NK-92 treated with Interleukin-12 subunit alpha and Interleukin-12 subunit beta, amount 100 ng/mL, for 24 hours (cell line): ENCODE data around the gene SPINK9.
"Not testable (repeated sequence)": the region's sequence is repeated elsewhere in the genome, so short reads cannot be mapped to it uniquely, and the experiment has no call there.

ENCODE experiments used
- DNase-seq: peaks from one replicate; lab custom pipeline; 2025; lab: John Stamatoyannopoulos, UW

Gene SPINK9

GRCh38 chr5:148335259-148335658 lies at the start of gene SPINK9:
Gene SPINK9, plus strand, starts transcription at chr5:148335559. Its CDS starts 55 bp downstream, at chr5:148335614.
- no peak for DNase-seq

- no peak for DNase-seq
These were observed 44.8 kb upstream of the SPINK9 start for GRCh38 chr5:148290271-148291195.

GRCh38 chr5:148297731-148298130 lies 37.6 kb upstream of the SPINK9 start:
- no peak for DNase-seq

GRCh38 chr5:148306446-148306845 lies 28.9 kb upstream of the SPINK9 start:
- no peak for DNase-seq

GRCh38 chr5:148309019-148309418 lies 26.3 kb upstream of the SPINK9 start:
- DNase-seq, result no peak

GRCh38 chr5:148309746-148310145 lies 25.6 kb upstream of the SPINK9 start:
- no peak for DNase-seq

- no peak for DNase-seq
These were observed 23.9 kb upstream of the SPINK9 start for GRCh38 chr5:148311484-148311883.

GRCh38 chr5:148312153-148312552 lies 23.2 kb upstream of the SPINK9 start, which contains the start of gene SPINK7:
Gene SPINK7, plus strand, starts transcription at chr5:148312423. Its CDS starts 61 bp downstream, at chr5:148312484.
- no peak for DNase-seq

GRCh38 chr5:148314187-148314586 lies 21.2 kb upstream of the SPINK9 start:
- DNase-seq, result no peak

GRCh38 chr5:148314731-148315130 lies 20.6 kb upstream of the SPINK9 start:
- DNase-seq, result no peak

GRCh38 chr5:148320011-148320963 lies 15.1 kb upstream of the SPINK9 start:
- not testable (repeated sequence) for DNase-seq

- DNase-seq, result no peak
These were observed 2.0 kb upstream of the SPINK9 start for GRCh38 chr5:148333262-148333849.

- no peak for DNase-seq
These were observed 1.5 kb downstream of the SPINK9 start for GRCh38 chr5:148336704-148337435.

GRCh38 chr5:148342371-148343045 lies 7.1 kb downstream of the SPINK9 start:
- DNase-seq, result no peak

GRCh38 chr5:148343046-148343407 lies 7.7 kb downstream of the SPINK9 start:
- no peak for DNase-seq

GRCh38 chr5:148343603-148344487 lies 8.5 kb downstream of the SPINK9 start:
- DNase-seq, result no peak

- no peak for DNase-seq
These were observed 12.3 kb downstream of the SPINK9 start for GRCh38 chr5:148347706-148348105.

- DNase-seq, result no peak
These were observed 17.3 kb downstream of the SPINK9 start for GRCh38 chr5:148352696-148353095.

- no peak for DNase-seq
These were observed 18.3 kb downstream of the SPINK9 start for GRCh38 chr5:148353634-148354033.

GRCh38 chr5:148364343-148364742 lies 29.0 kb downstream of the SPINK9 start:
- DNase-seq, result no peak
